A549 (cell line): ENCODE measurements around the gene ACRBP.

Experiments
- CHD2 ChIP-seq: fragments of 150-350 bp; IDR thresholded peaks from 2 replicates; pipeline ENCODE4 v1.6.1; 2014; ENCODE audit warnings: low read length; ENCODE audit not compliant: partially characterized antibody
- CTCF ChIP-seq: fragments of >200 bp; sonication (Bioruptor Twin); formaldehyde crosslinking; IDR thresholded peaks from 3 replicates; pipeline ENCODE4 v1.5.1; 2016
- EP300 ChIP-seq, 2 experiments: fragments of >200 bp; sonication (Bioruptor Twin); formaldehyde crosslinking; IDR thresholded peaks; 2 replicates in 1 of 2; 3 replicates in 1 of 2; pipeline ENCODE4 v1.6.1; 2016 to 2017
- NR3C1 ChIP-seq: fragments of >200 bp; sonication (Bioruptor Twin); formaldehyde crosslinking; IDR thresholded peaks from 3 replicates; pipeline ENCODE4 v1.6.1; 2017
- POLR2A ChIP-seq: IDR thresholded peaks from 2 replicates; pipeline ENCODE4 v1.6.1; 2012; ENCODE audit warnings: mild to moderate bottlenecking, low read length
- RCOR1 ChIP-seq: fragments of 150-350 bp; IDR thresholded peaks from 2 replicates; pipeline ENCODE4 v1.6.1; 2014; ENCODE audit warnings: antibody characterized with exemption, low read length, low read depth
- ZFP36 ChIP-seq: fragments of 450-650 bp; IDR thresholded peaks from 2 replicates; pipeline ENCODE4 v1.6.1; 2014; ENCODE audit warnings: borderline replicate concordance; ENCODE audit not compliant: partially characterized antibody
- ZNF302 ChIP-seq: fragments of 250-450 bp; sonication (Bioruptor Pico); IDR thresholded peaks from 2 replicates; pipeline ENCODE4 v1.9.0; 2021; ENCODE audit warnings: inconsistent platforms, mild to moderate bottlenecking, moderate library complexity
- TF ChIP-seq, protein P1 (sequence below): fragments of 250-450 bp; sonication (Bioruptor Pico); IDR thresholded peaks from 2 replicates; pipeline ENCODE4 v1.5.0; 2020; ENCODE audit warnings: low read depth, mild to moderate bottlenecking, moderate library complexity
- TF ChIP-seq, protein P2 (sequence below): fragments of 250-450 bp; sonication (Bioruptor Pico); IDR thresholded peaks from 2 replicates; pipeline ENCODE4 v1.5.0; 2021; ENCODE audit warnings: mild to moderate bottlenecking, moderate library complexity, borderline replicate concordance

GRCh38 chr12:6662906-6663742, 15.9 kb upstream of the ACRBP start, which contains the start of gene ING4:
- TF ChIP-seq, protein P1, sequence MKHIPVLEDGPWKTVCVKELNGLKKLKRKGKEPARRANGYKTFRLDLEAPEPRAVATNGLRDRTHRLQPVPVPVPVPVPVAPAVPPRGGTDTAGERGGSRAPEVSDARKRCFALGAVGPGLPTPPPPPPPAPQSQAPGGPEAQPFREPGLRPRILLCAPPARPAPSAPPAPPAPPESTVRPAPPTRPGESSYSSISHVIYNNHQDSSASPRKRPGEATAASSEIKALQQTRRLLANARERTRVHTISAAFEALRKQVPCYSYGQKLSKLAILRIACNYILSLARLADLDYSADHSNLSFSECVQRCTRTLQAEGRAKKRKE: peak; percentile 83; the same call in 1 of the 2 replicates
- TF ChIP-seq ZFP36 (peak; percentile 68), CHD2 (no peak), NR3C1 (no peak), EP300 (IDR thresholded peaks at IDR 0.05) (no peak), CTCF (no peak), POLR2A (no peak; the same call in 1 of the 2 replicates), ZNF302 (peak; percentile 80), RCOR1 (no peak)
- TF ChIP-seq, protein P2, sequence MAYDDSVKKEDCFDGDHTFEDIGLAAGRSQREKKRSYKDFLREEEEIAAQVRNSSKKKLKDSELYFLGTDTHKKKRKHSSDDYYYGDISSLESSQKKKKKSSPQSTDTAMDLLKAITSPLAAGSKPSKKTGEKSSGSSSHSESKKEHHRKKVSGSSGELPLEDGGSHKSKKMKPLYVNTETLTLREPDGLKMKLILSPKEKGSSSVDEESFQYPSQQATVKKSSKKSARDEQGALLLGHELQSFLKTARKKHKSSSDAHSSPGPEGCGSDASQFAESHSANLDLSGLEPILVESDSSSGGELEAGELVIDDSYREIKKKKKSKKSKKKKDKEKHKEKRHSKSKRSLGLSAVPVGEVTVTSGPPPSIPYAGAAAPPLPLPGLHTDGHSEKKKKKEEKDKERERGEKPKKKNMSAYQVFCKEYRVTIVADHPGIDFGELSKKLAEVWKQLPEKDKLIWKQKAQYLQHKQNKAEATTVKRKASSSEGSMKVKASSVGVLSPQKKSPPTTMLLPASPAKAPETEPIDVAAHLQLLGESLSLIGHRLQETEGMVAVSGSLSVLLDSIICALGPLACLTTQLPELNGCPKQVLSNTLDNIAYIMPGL (CRISPR knock-in tag): peak; percentile 75; the same call in 1 of the 2 replicates
